GM15510 (cell line): ENCODE measurements around the gene PTPRM.

ENCODE experiments used
- POLR2A ChIP-seq: IDR thresholded peaks from 3 replicates; pipeline ENCODE4 v1.6.1; 2011; ENCODE audit warnings: borderline replicate concordance; ENCODE audit not compliant: insufficient read length; ENCODE audit errors: extremely low read depth

PTPRM gene

GRCh38 chr18:8386669-8387380 is 819.7 kb downstream of the PTPRM start:
- no peak for TF ChIP-seq POLR2A

DNA sequence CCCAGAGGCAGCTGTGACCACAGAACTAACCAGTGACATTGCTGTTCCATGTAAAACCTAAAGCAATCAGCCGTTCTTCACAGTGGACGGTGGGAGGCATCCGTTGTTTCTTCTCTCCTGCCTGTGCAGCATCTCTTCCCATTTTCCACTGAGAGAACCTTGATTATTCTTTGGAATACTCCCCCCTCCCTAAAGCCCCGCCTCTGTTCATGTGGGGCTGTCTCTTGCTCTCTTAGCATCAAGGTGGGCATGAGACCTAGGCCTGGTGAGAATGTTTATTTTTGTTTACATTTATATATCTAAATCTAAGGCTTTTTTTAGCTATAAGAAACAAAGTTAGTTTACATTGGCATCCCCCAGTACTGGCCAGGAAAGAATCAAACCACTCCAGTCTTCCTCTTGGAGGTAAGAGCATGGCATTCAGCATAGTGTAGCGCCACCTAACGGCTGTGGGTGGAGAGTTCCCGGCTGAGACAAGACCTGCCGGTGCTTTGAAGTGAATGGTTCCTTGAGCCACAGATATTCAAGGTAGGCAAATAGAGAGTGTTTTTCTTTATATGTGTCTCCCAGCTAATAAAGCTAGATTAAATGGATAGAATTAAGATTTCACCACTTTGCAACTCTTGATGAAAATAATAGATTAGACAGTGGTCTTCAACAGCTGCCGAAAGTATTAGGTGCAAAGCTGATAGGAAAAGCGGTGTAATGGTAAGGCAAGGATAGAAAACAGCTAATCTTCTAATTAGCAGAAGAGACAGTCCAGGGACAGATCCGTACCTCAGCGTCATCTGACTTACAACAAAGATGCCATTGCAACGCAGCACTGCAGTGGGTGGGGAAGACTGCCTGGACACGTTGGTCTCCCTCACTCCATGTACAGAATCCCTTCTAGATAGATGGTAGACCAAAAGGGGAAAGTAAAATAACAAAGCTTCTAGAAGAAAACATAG is 822.5 kb downstream of the PTPRM start:
- TF ChIP-seq POLR2A: no peak

- TF ChIP-seq POLR2A: no peak
Measured at GRCh38 chr18:8391068-8391467, 824.0 kb downstream of the PTPRM start.

DNA sequence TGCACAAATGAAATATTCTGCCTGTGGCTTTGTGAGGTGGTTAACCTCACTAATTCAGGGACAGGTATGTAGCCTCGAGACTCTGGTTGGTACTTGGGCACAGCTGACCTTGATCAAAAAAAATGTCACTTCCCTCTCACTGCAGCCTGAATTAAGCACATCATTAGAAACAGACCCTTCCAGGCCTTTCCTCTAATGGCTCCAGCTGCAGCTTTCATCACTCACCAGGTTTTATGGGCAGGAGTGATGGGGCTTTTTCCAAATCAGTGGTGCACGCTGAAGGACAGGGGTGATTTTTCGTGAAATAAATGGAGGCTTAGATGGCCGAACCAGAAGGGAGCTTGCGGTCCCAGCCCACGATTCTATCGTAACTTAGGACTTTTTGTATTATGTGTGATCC is 829.1 kb downstream of the PTPRM start:
- TF ChIP-seq POLR2A: no peak

GRCh38 chr18:8397034-8397433 is 829.9 kb downstream of the PTPRM start:
- TF ChIP-seq POLR2A: no peak

GRCh38 chr18:8399138-8399537 is 832.0 kb downstream of the PTPRM start:
- no peak for TF ChIP-seq POLR2A

- TF ChIP-seq POLR2A: no peak
Measured at GRCh38 chr18:8400193-8400752, 833.2 kb downstream of the PTPRM start.

DNA sequence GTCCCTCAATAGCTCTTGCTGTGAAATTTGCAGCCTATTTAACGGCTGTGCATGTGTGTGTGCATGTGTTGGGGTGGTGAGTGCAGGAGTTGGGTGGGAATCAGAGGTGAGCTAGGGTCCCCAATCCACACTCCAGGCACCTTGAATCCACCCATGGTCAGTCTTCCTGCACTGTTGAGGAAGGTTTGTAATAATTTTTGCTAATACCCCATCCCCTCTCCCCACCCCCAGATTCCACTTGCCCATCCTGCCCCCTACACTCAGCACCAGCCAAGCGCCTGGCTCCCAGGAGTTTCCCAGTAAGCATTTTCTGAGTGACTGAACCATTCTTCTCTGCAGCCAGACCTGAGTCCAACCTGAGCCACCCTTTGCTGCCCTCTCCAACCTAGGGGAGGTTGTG is 833.7 kb downstream of the PTPRM start:
- TF ChIP-seq POLR2A: no peak

DNA sequence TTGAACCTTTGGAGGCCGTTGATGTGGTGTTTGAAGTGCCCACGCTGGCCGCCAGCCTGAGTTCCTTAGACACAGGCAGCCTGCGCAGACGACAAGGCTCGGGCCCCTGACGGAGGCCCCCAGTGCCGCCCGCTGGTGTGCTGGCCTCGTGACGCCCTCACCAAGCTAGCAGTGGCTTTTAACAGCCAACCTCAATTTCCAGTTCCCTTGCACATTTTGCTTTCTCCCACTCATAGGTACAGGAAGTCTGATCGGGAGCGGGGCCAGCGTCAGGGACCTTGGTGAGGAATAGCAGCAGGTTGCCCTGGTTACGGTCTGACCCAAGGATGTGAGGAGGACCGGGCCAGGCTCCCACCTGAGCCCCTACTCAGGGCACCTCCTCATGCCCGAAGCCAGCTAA is 834.5 kb downstream of the PTPRM start:
- no peak for TF ChIP-seq POLR2A

- no peak for TF ChIP-seq POLR2A
Measured at GRCh38 chr18:8402237-8402636, 835.1 kb downstream of the PTPRM start.

GRCh38 chr18:8403713-8404112 is 836.6 kb downstream of the PTPRM start:
- no peak for TF ChIP-seq POLR2A

DNA sequence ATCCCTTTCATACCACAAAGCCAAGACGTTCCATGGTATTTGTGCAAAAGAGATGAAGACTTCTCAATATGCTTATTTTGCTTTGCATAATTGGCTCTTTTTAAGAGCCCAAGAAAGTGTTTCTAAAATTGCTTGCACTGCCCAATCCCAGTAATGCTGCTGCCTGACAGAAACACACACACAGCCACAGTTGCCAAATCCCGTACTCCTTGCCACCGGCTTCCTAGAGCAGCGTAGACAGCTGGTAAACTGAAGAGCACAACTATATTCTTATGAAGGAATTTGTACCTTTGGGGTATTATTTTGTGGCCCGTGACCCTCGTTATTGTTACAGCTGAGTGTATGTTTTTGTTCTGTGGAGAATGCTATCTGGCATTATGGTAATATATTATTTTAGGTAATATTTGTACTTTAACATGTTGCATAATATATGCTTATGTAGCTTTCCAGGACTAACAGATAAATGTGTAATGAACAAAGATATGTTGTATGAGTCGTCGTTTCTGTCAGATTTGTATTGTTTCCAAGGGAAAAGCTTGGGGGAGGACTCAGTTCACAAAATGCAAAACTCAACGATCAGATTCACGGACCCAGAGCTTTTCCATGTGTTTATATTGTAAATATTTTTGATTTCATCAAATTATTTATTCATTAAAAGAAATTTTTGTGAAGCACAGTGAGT is 839.2 kb downstream of the PTPRM start:
- TF ChIP-seq POLR2A: no peak

DNA sequence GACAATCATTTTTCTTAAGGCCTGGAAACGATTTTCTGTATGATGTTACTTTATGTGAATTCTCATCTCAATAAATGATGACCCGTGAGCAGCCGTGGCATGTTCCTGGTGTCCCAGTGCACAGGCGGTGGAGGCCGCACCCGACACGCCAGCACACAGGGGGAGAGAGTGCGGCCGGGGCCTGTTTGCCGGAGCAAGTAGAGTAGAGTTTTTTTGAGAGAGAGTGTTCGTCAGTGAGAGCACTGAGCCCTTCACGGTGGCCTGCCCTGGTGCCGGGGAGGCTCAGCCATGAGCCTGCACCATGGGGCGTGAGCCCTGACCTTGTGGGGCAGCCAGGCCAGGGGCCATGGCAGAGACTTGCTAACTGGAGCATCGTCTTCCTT is 839.7 kb downstream of the PTPRM start:
- no peak for TF ChIP-seq POLR2A

GRCh38 chr18:8409151-8409550 is 842.0 kb downstream of the PTPRM start:
- no peak for TF ChIP-seq POLR2A

DNA sequence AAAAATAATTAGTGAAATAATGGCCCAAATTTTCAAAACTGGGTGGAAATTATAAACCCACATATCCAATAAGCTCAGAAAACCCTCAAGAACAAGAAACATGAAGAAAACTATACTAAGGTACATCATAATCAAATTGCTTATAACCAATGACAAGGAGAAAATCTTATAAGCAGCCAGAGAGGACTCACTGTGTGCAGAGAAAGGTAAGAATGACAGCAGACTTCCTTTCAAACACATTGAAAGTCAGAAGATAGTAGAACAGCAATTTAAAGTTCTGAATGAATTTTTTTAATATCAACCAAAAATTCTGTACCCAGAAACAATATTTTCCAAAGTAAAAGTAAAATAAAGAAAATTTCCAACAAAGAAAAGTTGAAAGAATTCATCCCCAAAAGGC is 844.4 kb downstream of the PTPRM start:
- TF ChIP-seq POLR2A: no peak
